ENCODE results near the gene TDRD7.

The TDRD7 gene

GRCh38 chr9:97529363-97530076 is 117.6 kb downstream of the TDRD7 start:
- no peak for DNase-seq

DNA sequence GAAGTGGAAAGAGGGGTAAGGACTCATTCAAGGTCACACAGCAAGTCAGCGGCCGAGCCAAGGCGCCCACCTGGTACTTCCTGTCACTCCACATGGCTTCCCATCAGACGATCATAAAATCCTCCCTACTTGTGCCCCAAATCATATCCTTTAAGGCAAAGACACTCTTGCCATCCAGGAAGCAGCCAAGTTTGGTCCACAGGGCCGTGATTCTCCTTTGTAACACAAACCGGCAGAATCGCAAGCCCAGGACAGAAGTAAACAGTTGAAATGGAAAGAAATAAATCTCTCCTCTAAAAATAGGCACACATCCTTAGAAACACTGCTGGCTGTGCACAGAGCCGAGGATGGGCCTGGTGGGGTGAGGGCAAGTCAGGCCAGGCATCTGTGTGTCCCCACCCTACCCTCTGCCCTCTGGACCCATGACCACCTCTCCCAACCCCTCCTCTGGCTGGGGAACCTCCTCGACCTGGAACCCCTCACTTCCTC is 120.0 kb downstream of the TDRD7 start:
- DNase-seq = no peak

DNA sequence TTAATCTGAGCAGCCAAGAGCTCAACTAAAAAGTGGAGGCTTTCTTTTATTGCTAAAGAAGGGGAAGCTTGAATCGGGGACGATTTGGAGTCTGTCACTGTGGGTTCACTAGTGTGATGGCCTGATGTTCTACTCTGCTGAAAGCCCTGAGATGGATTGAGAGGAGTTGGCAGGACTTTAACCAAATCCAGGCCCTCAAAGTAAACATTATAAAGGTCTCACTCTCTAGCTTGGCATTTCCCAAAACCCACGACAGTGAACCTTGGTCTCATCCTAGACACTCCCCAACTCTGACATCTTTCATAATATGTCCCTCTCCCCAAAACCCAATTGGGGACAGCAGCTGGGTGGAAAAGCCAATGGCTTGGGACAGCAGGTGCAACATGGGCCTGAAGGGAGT is 122.3 kb downstream of the TDRD7 start:
- DNase-seq = no peak

GRCh38 chr9:97534961-97535594 is 123.2 kb downstream of the TDRD7 start:
- no peak for DNase-seq

DNA sequence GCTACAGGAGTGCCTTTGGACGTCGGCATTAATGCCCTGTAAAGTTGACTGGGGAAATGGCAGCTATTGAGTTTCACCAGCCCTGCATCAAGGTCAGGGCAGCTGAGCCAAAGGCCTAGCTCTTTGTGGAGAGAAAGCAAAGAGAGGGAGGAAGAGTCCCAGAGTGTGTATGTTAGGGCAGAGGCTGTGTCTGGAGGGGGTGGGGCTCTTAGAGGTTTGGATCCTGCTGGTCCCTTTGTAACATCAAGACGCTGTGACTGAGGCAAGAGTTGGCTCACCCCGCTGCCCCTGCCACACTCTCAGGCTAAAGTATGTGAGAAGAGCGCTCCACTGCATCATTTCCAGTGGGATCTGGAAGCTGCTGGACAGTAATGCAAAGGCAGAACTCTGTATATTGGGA is 123.9 kb downstream of the TDRD7 start:
- DNase-seq = no peak

DNA sequence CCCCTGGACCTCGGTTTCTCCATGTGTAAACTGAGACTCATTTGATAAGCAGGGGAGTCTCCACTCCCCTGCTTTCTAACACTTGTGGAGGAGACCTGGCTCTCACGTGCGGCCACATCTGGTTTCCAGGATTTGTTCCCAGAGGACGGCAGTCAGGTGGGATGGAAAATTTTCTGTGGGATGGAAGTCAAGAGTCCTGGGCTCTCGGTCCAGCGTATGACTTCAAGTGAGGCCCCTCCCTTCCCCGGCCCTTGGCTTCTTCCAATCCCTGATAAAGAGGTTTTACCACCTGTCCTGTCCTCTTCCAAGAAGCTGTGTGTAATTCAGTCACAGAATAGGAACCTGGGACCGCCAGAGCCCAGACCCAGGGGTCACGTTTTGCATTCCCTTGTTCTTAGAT is 124.6 kb downstream of the TDRD7 start:
- no peak for DNase-seq

DNA sequence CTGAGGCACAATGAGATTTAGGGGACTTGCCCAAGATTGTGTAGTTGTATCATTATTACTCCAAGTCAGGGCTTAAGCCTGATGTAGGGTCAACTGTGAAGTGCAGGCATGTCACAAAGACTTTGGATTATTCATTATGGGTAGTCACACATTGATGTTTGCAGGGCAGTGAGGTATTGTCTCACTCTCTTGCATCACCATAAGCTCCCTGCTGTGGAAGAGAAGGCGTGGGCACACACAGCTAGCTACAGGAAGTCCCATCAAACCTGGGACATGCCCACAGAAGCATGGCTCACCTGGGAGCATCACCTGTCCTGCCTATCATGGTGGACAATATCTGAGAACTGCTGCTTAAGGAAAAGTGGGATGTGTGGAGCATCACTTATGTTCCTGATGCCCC is 131.7 kb downstream of the TDRD7 start:
- DNase-seq = no peak

- DNase-seq = no peak
Observed at GRCh38 chr9:97545486-97545885, 133.6 kb downstream of the TDRD7 start.

All from activated gamma-delta T cell (primary cell).